Fibroblast of skin of left quadriceps (primary cell): ENCODE data around the gene NTPCR.

Experiments used
- DNase-seq, 2 experiments: peaks; one replicate each; pipeline ENCODE4 v3.0.0-alpha.2; 2013; ENCODE audit warnings: low read depth in 2 of 2

Gene NTPCR

GRCh38 chr1:233010146-233010545 is 59.7 kb downstream of the NTPCR start:
- DNase-seq = no peak

- DNase-seq = no peak
Measured at GRCh38 chr1:233012021-233012420, 61.6 kb downstream of the NTPCR start.

- DNase-seq = no peak
Measured at GRCh38 chr1:233015965-233016364, 65.6 kb downstream of the NTPCR start.

GRCh38 chr1:233016798-233017197 is 66.4 kb downstream of the NTPCR start:
- DNase-seq = no peak

GRCh38 chr1:233019083-233019482 is 68.7 kb downstream of the NTPCR start:
- DNase-seq = no peak

- DNase-seq = no peak
Measured at GRCh38 chr1:233019778-233020325, 69.4 kb downstream of the NTPCR start.

GRCh38 chr1:233020426-233020825 is 70.0 kb downstream of the NTPCR start:
- no peak for DNase-seq

- DNase-seq = no peak
Measured at GRCh38 chr1:233022246-233022645, 71.8 kb downstream of the NTPCR start.

- DNase-seq = no peak
Measured at GRCh38 chr1:233024199-233024598, 73.8 kb downstream of the NTPCR start.

GRCh38 chr1:233025157-233025556 is 74.7 kb downstream of the NTPCR start:
- no peak for DNase-seq

- no peak for DNase-seq
Measured at GRCh38 chr1:233025567-233025966, 75.2 kb downstream of the NTPCR start.

- no peak for DNase-seq
Measured at GRCh38 chr1:233027046-233027445, 76.6 kb downstream of the NTPCR start.

GRCh38 chr1:233031521-233031920 is 81.1 kb downstream of the NTPCR start:
- DNase-seq = no peak

- DNase-seq = no peak
Measured at GRCh38 chr1:233032916-233033315, 82.5 kb downstream of the NTPCR start.

- DNase-seq = peak in 1 of 2 experiments; percentile 17
Measured at GRCh38 chr1:233033361-233033760, 83.0 kb downstream of the NTPCR start.
